ENCODE data around the gene FGD5. TPM values are rescaled to one million over a fixed set of nuclear protein-coding genes. Genes with fewer than 3 reads are reported as not detected.

FGD5 gene
- total and polyA plus RNA-seq, 9 of the 15 experiments (the other 6 are each of a cell fraction or from before 2014, with no cell fraction given) = 0.18 TPM; not detected in 8

DNA sequence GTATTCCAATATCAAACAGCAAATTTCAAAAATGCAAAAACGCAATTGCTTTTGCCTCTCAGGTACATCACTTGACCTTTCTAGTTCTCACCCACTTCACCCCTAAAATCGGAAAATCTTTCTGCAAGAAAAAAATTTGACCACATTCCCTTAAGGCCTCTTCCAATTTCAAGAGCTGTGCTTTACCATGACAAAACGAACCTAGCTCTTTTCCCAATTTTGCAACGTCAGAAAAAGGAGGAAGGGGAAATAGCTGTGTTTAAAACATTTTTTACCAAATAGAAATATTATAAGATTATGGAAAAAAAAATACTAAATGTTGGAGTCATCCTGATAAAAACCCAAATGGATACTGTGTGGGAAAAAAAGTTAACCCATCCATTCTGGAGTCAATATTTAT lies 127.5 kb downstream of the FGD5 start:
- ChIA-PET POLR2A (interaction anchor here (0.7 to 1.7 kb wide), 5 partner anchors 9 to 384 kb away, joined by 3 to 12 read pairs (median 4); no protein-coding TSS in a partner anchor), CTCF (ENCODE audit: low intra/inter-chr PET ratio) (no interaction called here)
- peak overlapping the region; percentile 99; the same call in 2 of the 3 replicates for H3K27ac ChIP-seq (ENCODE audit: extremely low read depth, low read depth, low read length)
- peaks cover 4% of the 10 kb centered on the region; the same call in 1 of the 2 replicates for H4K20me1 ChIP-seq (replicated peaks; ENCODE audit: control insufficient read depth, insufficient read depth, low read length)
- H3K36me3 ChIP-seq (ENCODE audit: control insufficient read depth, insufficient read depth, low read length) = peaks cover 51% of the 10 kb centered on the region
- 4% methylated on average over 4 of the region's 4 CpGs for WGBS (ENCODE audit: insufficient coverage, low coverage, missing lambda C conversion rate)
- H3K9ac ChIP-seq (ENCODE audit: insufficient read depth in 1 of 2, low read depth in 2 of 2, low read length in 2 of 2) = peak overlapping the region in 1 of 2 experiments; percentile 96; a peak in 2 of 4 replicates
- peak overlapping the region; percentile 86 for H3K4me2 ChIP-seq (ENCODE audit: insufficient read depth, low read length)
- no peak overlapping the region for H2AFZ ChIP-seq (ENCODE audit: low read depth, low read length)
- intact Hi-C loops (cut with micrococcal nuclease) (no loop called here), in situ Hi-C loops (cut with MboI) (no loop called here)
- H3K4me1 ChIP-seq (replicated peaks in 1 of 2; ENCODE audit: control insufficient read depth in 2 of 2, insufficient read depth in 2 of 2, low read length in 2 of 2) = peaks cover 5 to 31% of the 10 kb centered on the region in 2 experiments
- peak overlapping the region; percentile 85 for H3K4me3 ChIP-seq
- no peaks in the 10 kb centered on the region for H3K9me3 ChIP-seq (replicated peaks; ENCODE audit: control insufficient read depth, insufficient read depth, low read depth, low read length)
- H3K9me1 ChIP-seq (ENCODE audit: control insufficient read depth, insufficient read depth, low read length) = no peaks in the 10 kb centered on the region
- BruUV-seq (replicated peaks) = no TSS peak
- FAIRE-seq = no peak
- peaks cover 65% of the 10 kb centered on the region for H3K79me2 ChIP-seq (ENCODE audit: control insufficient read depth, insufficient read depth, low read length)
- no peaks in the 10 kb centered on the region for H3K27me3 ChIP-seq (ENCODE audit: control insufficient read depth in 2 of 2, insufficient read depth in 2 of 2, low read length in 2 of 2)
- DNase-seq (ENCODE audit: extremely low read depth in 1 of 4, low spot score in 3 of 4) = no peak
- ATAC-seq = no peak
- TF ChIP-seq ZNF668 (CRISPR knock-in tag; IDR thresholded peaks at IDR 0.05) (no peak), MAFK (IDR thresholded peaks at IDR 0.05; ENCODE audit: low read length) (no peak), ZNF316 (IDR thresholded peaks at IDR 0.05) (peak; percentile 13; the same call in 1 of the 2 replicates), TBP (optimal IDR thresholded peaks at IDR 0.05; ENCODE audit: low read depth, low read length) (no peak), POLR3G (IDR thresholded peaks at IDR 0.05; ENCODE audit: extremely low read depth, insufficient read length, insufficient replicate concordance) (no peak), SMAD3 (CRISPR knock-in tag; conservative IDR thresholded peaks at IDR 0.05) (no peak)
- TF ChIP-seq, protein P1, sequence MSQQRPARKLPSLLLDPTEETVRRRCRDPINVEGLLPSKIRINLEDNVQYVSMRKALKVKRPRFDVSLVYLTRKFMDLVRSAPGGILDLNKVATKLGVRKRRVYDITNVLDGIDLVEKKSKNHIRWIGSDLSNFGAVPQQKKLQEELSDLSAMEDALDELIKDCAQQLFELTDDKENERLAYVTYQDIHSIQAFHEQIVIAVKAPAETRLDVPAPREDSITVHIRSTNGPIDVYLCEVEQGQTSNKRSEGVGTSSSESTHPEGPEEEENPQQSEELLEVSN (IDR thresholded peaks at IDR 0.05; ENCODE audit: borderline replicate concordance in 1 of 2, extremely low read depth in 1 of 2, insufficient read depth in 1 of 2, insufficient read length in 1 of 2, low read depth in 1 of 2, low read length in 1 of 2, poor library complexity in 1 of 2, severe bottlenecking in 1 of 2) = no peak
- TF ChIP-seq, protein P2, sequence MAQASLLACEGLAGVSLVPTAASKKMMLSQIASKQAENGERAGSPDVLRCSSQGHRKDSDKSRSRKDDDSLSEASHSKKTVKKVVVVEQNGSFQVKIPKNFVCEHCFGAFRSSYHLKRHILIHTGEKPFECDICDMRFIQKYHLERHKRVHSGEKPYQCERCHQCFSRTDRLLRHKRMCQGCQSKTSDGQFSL (CRISPR knock-in tag; IDR thresholded peaks at IDR 0.05) = no peak
- TF ChIP-seq, protein P2 (tag; IDR thresholded peaks at IDR 0.05) = 0 out of 4 replicates have a peak, but pooled peaks of 1 of the 2 experiments have one; percentile 22
- TF ChIP-seq, protein P3, sequence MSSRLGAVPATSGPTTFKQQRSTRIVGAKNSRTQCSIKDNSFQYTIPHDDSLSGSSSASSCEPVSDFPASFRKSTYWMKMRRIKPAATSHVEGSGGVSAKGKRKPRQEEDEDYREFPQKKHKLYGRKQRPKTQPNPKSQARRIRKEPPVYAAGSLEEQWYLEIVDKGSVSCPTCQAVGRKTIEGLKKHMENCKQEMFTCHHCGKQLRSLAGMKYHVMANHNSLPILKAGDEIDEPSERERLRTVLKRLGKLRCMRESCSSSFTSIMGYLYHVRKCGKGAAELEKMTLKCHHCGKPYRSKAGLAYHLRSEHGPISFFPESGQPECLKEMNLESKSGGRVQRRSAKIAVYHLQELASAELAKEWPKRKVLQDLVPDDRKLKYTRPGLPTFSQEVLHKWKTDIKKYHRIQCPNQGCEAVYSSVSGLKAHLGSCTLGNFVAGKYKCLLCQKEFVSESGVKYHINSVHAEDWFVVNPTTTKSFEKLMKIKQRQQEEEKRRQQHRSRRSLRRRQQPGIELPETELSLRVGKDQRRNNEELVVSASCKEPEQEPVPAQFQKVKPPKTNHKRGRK (tag; IDR thresholded peaks at IDR 0.05) = peak; percentile 38; the same call in 1 of the 2 replicates
- TF ChIP-seq, protein P4, sequence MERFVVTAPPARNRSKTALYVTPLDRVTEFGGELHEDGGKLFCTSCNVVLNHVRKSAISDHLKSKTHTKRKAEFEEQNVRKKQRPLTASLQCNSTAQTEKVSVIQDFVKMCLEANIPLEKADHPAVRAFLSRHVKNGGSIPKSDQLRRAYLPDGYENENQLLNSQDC (CRISPR knock-in tag; IDR thresholded peaks at IDR 0.05) = no peak
- TF ChIP-seq, protein P5, sequence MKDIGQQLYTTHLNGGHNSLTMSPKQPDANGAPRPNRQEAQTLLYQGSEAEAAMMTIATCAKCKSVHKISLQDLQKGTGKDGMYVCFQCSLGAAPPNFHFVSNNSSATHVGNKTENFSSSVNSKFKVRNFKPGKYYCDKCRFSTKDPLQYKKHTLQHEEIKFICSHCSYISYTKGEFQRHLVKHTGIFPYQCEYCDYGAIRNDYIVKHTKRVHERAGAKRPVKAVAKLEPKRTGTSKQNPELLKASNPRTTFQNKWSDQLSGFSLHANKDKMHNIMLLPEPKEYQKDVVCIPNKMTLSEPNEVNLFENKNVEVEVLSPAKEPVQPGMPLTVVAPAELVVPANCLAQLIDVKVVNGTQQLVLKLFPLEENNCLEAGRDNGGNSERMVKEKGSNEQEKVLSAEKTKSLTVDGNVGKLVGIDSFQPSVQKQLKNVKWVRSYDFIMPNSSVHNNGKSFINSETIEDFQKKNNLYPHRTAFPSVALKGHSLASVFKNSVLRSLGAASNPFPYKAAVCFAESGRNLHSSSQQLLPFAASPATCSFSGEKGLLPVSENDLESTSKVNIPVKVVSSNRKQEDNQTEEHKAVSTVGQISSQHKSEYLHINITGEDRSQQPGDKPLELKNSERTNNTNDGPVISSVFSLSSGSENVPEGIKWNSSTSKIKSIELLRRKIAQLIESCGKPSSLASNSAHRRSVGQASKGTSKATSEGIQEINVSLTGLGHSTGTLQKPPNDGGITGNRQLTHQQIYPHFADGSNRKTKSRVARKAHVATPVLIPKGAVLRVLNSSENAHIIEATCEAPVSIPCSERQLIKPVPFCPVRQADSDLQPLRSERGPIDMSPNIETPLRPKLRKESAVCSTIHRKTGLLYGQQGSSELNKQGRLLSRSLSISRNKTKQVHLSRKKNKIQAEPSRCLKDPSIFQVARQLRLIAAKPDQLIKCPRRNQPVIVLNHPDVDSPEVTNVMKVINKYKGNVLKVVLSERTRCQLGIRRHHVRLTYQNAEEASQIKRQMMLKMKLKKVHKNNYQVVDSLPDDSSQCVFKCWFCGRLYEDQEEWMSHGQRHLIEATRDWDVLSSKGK (CRISPR knock-in tag; IDR thresholded peaks at IDR 0.05) = 0 out of 2 replicates have a peak, but pooled peaks have one; percentile 13

Data from K562 (cell line).